ENCODE measurements around the gene SLC25A24.

SLC25A24 gene

GRCh38 chr1:108100148-108100547 is 100.0 kb downstream of the SLC25A24 start:
- peaks cover 10% of the 10 kb centered on the region for H3K9me3 Mint-ChIP-seq
- H3K27ac Mint-ChIP-seq, result no peak overlapping the region
- no peaks in the 10 kb centered on the region for H3K27me3 Mint-ChIP-seq
- H3K4me3 Mint-ChIP-seq, result no peak overlapping the region
- H3K4me1 Mint-ChIP-seq, result peaks cover 22% of the 10 kb centered on the region
- H3K36me3 Mint-ChIP-seq, result no peaks in the 10 kb centered on the region

GRCh38 chr1:108097018-108097417 is 103.1 kb downstream of the SLC25A24 start:
- Mint-ChIP-seq H3K4me1 (peaks cover 24% of the 10 kb centered on the region), H3K27me3 (no peaks in the 10 kb centered on the region), H3K36me3 (no peaks in the 10 kb centered on the region), H3K27ac (no peak overlapping the region), H3K9me3 (no peaks in the 10 kb centered on the region), H3K4me3 (no peak overlapping the region)

GRCh38 chr1:108096089-108096488 is 104.1 kb downstream of the SLC25A24 start:
- H3K4me1 Mint-ChIP-seq, result peaks cover 24% of the 10 kb centered on the region
- no peak overlapping the region for H3K4me3 Mint-ChIP-seq
- H3K27ac Mint-ChIP-seq, result no peak overlapping the region
- H3K36me3 Mint-ChIP-seq, result no peaks in the 10 kb centered on the region
- H3K9me3 Mint-ChIP-seq, result no peaks in the 10 kb centered on the region
- no peaks in the 10 kb centered on the region for H3K27me3 Mint-ChIP-seq

- Mint-ChIP-seq H3K9me3 (no peaks in the 10 kb centered on the region), H3K4me1 (peaks cover 9% of the 10 kb centered on the region), H3K36me3 (no peaks in the 10 kb centered on the region), H3K27ac (no peak overlapping the region), H3K27me3 (no peaks in the 10 kb centered on the region), H3K4me3 (no peak overlapping the region)
These were observed 110.7 kb downstream of the SLC25A24 start for GRCh38 chr1:108089477-108089876.

- Mint-ChIP-seq H3K27me3 (no peaks in the 10 kb centered on the region), H3K9me3 (no peaks in the 10 kb centered on the region), H3K27ac (no peak overlapping the region), H3K4me3 (no peak overlapping the region), H3K36me3 (no peaks in the 10 kb centered on the region), H3K4me1 (peaks cover 41% of the 10 kb centered on the region)
These were observed 114.5 kb downstream of the SLC25A24 start for GRCh38 chr1:108085628-108086027.

GRCh38 chr1:108084866-108085477 is 115.2 kb downstream of the SLC25A24 start:
- Mint-ChIP-seq H3K4me1 (peaks cover 47% of the 10 kb centered on the region), H3K27me3 (no peaks in the 10 kb centered on the region), H3K36me3 (no peaks in the 10 kb centered on the region), H3K9me3 (no peaks in the 10 kb centered on the region), H3K4me3 (no peak overlapping the region), H3K27ac (no peak overlapping the region)

Measured in activated naive CD4-positive, alpha-beta T cell treated with anti-CD3 and anti-CD28 coated beads, Interleukin-2, amount 50 U/mL, for 24 hours (primary cell).